HG03139 (cell line): ENCODE results near the gene DCHS2.

Experiments
- ATAC-seq: cut with Tn5 transposase; IDR thresholded peaks from one replicate; pipeline ENCODE4 v1.9.1; 2021; ENCODE audit not compliant: unreplicated experiment

DCHS2 gene

DNA sequence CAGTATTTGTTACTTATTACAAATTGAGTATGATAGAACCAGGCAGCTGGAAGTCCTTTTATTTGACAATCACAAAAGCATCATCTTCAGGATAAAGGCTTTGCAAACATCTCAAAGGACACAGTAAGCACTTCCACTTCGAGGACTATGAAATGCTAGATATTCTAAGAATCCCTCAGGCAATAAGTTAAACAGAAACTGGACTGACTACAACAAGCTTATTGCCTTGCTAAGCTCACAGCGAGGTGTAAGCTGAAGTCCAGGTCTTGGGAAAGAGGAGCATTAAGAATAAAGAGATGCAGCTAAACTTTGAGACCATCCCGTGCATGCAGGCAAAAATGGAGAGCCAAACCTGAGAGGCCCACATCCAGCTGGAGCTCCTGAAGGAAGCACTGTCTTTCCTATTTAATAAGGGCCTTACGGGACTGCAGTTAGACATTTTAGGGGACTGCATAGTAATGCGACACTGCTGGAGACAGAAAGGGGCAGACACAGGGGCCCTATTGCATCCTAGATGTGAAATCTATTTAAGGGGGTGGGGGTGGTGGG is 38.7 kb downstream of the DCHS2 start:
- no peak for ATAC-seq

DNA sequence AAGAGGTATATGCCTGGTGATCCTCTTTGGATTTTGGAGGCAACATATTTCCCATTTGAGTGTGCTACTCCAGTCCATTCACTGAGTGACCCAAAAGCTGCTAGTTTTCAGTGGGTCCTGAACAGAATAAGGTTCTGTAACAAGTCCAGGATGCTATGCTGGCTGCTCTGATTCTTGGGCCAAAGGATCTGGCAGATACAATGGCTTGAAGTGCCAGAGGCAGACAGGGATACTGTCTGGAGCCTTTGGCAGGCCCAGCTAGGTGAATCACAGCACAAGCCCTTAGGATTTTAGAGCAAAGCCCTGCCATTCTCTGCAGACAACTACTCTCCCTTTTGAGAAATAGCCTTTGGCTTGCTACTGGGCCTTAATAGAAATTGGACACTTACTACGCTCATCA is 40.6 kb downstream of the DCHS2 start:
- ATAC-seq, result no peak

DNA sequence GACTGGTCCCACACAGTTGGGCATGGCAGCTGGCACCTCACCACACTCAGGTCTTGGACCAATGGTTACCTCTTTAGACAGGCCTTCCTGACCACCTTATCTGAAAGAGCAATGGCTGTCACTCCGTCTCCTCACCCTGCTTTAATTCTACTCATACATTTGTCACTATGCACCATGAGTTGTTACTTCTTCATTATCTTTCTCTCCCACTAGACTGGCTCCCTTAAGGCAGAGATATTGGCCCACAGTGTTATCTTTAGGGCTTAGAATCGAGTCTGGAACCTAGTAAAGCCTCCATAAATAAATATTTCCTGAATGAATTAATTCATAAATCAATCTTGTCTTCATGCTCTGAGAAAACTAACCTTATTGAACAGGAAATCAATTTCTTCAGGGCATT is 46.6 kb downstream of the DCHS2 start:
- no peak for ATAC-seq

DNA sequence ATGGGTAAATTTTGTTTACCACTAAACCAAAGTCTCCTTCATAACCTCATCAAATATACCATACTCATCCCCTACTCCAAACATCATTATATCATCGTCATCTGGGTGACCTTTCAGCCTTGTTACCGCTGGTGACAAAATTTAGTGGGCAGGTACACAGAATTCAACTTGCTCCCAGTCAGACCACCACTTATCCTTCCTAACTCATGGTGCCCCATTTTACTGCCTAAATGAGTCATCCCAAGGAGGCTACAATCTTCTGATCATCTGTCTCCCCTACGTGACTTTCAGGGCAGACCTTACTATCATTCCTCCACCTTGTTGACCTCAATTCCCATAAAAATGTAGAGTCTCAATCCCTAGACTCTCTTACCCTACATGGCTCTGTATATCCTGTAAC is 49.6 kb downstream of the DCHS2 start:
- no peak for ATAC-seq

DNA sequence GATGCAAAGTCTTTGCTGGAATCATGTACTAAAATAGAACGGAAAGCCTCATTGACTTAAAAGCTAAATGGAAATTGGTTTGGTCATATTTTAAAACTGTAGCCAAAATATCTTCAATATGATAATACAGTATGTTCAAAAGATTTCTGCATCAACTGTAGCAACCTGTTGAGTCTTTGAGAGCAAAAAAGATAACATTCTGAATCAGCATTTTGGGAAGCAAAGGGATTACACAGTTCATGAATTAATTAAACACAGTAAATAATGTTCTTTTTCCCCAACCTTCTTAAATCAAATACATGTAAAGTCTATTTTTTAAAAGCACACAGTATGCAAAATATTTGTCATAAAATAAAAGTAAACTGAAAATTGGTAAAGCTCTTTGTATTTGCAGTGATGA is 50.5 kb downstream of the DCHS2 start:
- no peak for ATAC-seq

DNA sequence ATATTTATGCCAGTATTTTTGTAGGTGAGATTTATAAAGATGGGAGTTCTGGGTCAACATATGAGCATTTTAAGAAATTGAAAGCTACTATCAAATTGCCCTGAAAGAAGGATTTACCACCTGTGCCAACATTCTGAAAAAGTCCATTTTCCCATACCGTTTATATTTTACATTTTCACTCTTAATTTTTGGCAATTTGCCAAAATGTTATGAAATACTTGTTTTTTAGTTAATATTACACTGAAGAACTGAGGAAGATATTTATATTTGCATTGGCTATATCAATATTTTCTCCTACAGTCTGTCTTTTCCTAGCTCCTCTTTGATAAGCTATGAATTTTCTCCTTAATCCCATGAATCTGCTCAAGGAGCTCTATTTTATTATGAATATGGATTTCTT is 52.4 kb downstream of the DCHS2 start:
- no peak for ATAC-seq

DNA sequence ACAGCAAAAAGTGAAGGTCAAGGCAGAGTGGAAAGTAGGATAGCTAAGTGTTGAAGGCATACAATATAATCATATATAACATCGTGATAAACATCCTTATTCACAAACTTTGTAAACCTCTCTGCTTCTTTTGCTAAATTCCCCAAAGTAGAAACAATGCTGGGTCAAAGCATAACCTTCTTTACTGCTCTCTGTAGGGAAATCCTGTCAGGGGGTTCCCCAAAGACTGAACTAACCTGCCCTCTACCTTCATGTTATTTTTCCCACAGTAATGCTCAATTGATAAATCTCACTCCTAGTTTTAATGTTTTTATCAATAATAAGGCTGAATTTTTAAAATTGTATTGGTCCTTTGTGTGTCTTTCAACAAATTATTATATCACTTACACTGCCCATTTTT is 55.7 kb downstream of the DCHS2 start:
- no peak for ATAC-seq

DNA sequence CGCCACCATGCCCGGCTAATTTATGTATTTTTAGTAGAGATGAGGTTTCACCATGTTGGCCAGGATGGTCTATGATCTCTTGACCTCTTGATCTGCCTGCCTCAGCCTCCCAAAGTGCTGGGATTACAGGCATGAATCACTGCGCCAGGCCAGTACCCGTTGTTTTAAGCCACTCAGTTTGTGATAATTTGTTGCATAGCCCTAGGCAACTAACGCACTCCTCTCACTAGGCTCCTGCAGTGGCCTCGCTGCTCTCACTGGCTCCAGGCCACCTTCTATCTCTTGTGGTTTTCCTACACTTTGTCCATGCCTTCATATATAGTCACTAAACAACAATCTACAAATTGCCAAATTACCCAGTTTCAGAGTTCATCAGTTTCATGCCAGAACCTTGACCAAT is 58.1 kb downstream of the DCHS2 start:
- ATAC-seq, result no peak

DNA sequence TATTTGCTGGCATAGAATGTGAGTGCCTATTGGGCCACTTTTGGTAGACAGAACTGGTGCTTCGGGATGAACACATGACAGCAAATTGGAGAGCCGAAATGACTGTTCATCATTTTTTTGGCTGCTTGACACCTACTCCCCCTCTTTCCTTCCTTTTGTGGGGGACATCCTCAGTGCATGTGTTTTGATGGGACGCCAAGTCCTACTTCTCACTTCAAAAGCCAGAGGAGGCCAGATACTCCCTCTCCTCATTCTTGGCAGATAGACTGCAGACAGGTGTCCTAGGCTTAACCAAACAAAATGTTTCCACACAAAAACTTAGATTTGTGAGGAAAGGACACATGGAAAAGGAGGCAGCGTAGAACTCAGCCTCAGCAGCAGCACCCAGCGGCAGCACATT is 62.4 kb downstream of the DCHS2 start:
- no peak for ATAC-seq

DNA sequence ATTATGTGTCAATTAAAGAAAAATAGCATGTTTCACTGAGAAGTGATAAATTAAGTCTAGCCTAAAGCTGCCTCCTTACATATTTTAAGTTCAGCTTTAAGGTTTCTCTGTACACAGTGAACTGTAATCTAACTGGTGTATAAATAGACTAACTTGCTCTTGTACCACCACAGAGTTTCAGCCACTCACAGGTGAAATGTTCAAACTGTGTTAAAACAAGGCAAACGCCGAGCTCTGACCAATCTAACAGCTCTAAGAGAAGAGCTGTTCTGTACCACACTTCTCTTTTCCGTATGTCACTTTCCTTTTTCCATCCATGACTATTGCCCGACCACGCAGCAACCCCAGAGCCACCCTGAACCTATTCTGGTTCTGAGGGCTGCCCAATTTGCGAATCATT is 64.5 kb downstream of the DCHS2 start:
- no peak for ATAC-seq

DNA sequence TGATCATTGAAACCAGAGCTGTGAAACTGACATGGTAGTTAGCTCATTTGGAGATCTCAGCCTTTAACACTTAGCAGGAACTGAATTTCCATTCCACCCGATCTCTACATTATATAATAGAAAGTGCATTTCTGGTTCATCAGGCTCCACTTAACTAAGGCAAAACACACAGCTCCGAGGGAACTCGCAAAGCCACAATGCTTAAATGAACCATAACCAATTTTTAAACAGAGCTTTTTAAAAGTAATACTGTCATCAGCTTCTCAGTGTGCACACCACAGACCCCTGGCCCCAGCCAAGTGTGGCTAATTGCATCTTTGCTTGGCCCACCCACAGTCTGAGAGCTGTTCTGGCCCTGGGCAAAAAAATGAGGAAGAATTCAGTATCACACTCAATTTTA is 66.1 kb downstream of the DCHS2 start:
- ATAC-seq, result no peak

DNA sequence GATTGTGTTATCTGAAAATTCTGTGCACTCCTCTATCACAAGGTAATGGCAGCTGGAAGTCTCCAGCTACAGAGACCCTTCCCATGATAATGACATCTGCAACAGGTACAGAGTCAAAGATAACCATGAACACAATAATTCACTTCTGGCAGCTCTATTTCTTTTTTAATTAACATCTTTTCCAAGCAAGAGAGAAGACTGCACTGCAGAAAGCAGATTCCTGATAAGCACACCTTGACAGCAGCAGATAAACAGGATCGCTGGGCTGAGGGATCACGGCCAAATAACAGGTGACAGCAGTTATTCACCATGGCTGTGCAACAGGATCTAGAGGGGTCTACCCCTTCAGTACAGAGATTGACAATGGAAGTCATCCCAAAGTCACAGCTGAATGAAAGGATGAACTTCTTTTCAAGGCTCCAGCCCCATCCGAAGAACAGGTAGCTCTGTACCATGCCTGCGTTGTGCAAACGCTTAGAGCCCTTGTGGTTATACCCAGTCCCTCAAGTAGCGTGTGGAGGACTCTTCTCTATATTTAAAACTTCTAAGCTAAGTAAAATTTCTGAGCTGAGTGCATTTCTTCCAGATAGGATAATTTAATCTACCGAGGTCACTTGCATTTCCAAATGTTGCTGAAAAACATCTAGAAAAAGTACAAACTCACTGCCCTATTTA is 66.7 kb downstream of the DCHS2 start:
- ATAC-seq, result no peak

DNA sequence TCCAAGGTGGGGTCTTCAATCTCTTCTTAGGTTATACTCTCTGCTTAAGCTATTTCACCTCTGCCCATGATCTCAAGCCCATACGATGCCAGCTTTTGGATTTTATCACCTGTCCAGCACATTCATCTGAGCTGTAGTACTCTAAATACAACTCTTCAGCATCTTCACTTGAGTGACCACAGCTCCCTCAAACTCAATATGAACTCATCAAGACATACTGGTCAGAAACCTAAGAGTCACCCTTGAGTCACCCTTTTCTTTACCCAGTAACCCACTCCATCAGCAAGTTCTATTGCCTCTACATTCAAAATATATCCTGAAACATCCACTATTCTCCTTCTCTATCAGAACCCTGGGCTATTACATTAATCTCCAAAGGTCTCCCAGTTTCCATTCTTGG is 69.4 kb downstream of the DCHS2 start:
- no peak for ATAC-seq

DNA sequence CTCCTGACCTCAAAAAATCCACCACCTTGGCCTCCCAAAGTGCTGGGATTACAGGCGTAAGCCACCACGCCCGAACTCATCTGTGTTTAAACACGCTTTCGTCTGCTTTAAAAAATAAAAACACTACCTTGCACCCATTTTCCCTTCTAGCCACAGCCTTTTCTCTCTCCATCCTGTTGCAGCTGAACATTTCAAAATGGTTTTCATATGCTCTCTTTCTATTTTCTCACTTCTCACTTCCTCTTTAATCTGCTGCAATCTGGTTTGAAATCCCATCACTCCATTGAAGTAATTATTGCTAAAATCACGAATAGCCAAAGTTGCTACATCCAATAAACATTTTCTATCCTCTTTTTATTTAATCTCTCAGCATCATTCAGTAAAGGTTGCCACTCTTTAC is 70.0 kb downstream of the DCHS2 start:
- peak; percentile 49 for ATAC-seq

DNA sequence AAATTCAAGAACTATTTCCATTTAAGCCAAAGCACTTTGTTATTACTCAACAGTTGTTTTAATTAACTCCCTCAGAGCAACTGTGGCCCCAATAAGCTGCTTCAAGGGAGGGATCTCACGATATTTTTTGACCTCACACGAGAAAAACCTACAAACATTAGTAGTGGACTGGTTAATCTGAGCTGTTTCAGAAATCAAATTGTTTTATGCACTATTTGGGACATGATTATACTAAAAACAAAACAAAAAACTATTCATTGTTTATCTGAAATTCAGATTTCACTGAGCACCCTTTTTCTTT is 74.3 kb downstream of the DCHS2 start:
- no peak for ATAC-seq

DNA sequence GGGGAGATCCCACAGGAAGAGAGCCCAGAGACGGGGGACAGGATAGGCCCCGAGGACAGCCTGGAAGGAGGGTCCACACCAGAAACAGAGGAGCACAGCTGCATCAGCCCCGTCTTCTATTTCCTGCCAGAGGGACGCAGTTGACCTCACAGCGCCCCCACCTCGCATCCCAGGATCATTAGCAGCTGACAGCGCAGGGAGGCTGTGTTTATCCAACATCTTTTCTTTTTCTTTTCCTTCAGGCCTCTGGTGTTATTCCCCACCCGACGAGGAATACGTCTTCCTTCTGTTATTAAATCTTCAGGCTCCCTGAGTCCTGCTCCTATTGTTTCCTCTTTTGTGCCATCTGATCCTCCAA is 75.4 kb downstream of the DCHS2 start:
- peak; percentile 38 for ATAC-seq

DNA sequence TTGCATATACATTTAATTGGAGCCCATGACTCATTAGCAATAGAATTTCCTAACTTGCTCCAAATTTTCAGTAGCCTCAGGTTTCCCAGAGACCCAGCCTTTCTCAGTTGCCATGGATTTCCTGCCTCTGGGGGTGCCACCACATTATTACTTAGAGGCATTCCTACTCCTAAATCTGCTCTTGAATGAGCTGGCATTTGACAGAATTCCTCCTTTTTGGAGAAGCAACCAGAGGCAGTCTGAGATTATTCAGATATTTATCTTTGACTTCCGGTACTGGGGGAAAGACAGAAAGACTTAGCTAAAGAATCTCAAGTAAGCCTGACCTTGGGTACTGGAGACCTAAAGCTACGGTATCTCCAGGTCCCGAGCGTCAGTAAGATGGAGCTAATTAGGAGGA is 76.3 kb downstream of the DCHS2 start:
- no peak for ATAC-seq

DNA sequence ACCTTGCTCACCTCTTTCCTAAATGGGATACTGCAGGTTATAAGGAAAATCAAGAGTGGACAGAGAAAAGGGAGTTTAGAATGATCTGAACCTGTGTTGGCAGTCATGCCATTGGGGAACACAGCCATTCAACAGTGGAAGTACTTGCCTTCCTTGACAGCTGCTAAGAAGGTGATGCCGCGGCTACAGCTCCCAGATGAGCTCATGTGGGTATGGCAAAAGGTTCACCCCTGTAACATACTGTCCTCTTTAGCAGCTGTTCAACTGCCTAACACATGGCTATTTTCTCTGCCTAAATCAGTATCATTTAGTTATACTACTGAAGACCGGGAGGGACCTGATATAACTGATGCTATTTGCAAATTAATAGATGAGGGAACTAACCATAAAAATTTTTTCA is 76.8 kb downstream of the DCHS2 start:
- ATAC-seq, result no peak

DNA sequence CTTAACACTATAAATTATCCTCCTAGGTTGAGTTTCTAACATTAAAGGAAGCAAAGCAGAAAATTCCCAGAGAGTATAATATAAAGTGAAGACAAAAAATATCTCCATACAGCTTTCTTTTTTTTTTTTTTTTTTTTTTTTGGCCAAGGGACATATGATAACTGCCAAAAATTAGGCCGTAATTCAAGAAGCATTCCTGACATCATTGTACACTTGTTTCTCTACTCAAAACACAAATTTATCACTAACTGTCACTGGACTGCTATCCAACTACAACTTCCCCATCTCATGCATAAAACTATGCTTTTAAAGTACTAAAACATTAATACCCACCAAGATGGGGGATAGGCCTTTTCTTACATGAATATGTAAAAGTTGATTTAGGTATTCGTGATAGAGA is 77.2 kb downstream of the DCHS2 start:
- no peak for ATAC-seq

DNA sequence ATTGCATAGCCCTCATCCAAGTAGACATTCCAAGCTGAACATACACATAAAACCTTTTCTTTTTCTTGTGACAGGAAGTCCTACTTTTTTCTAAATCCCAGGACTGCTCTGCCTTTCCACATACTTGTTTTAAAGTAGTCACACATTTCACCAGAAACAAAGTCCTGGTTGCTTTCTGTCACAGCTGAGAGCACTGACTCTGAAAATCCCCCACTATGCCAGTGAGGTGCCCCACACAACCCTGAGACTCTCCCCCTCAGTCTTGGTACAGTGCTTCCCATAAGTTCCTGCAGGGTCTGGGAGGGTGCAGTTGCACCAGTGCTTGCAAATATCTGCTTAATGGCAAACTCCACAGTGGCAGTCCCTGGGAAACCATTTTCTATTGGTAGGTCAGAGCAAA is 84.2 kb downstream of the DCHS2 start:
- ATAC-seq, result no peak

DNA sequence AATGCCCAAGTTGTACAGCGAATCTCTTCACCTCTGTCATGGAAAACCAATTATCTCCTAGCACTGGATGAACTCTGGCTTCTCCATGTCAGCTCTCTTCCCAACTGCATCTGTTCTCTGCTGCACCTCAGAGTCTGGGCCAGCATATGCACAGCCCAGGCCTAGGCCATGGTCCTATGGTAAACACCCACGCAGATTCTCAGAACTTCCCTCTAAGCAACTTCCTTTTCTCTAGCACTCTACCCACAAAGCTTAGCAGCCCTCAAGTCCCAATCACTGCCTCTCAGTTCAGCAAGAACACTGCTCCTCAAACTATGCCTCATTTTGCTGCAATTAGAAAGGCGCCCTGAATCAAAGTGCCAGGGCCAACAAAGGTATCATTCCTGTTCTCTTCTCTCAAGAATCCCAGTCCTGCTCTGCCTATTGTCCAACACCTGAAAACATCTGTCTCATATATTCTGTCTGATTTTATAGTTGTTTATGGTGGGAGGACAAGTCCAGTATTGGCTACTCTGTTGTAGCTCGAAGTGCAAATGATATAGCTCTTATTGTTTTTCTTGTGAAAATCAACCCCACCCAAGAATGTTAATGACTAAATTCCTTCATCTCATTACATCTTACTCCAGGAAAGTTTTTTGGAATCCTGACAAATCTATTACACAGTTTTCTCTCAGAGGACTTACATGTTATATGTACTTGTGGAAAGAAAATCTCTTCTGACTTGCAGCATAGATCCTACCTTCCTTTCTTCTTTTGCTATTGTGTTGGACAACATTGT is 85.4 kb downstream of the DCHS2 start:
- ATAC-seq, result peak; percentile 84

DNA sequence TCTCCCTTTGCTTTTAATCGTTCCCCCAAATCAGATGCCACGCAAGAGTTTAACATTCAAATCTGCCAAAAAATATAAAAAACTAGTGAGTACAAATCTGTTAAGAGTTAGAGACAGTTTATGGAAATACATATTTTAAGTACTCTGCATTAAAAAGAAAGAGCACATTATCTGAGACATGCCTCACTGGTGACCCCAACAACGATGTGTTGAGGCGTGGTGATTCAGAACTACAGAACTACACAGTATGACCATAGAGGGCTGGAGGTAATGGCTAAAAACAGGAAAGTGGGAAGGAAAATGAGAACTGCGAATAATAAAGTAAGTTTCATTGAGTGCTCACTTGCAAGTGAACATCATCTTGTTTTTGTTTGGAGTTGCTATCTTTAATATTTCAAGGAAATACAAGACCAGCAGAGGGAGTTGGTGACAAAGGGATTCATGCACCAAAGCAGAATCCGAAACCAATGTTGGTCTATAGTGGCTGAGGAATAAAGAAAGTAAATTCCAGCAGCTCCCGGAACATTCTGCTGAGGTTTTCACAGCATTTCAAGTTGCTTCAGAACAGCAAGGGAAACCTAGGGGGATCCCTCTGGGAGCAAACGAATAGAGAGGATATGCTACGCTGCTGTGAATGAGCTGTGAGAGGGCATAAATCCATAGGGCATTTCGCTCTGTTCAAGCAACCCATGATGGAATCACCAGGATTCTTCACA is 92.2 kb downstream of the DCHS2 start:
- ATAC-seq, result no peak
